Endothelial cell of umbilical vein (primary cell): ENCODE data around the gene HIVEP3. TPM values are rescaled to one million over a fixed set of nuclear protein-coding genes. Genes with fewer than 3 reads are reported as not detected.

Experiments used
- BruUV-seq: library from RNA; stranded (reverse); fragments of 400-500 nt; replicated peaks from 2 replicates; lab custom pipeline; 2021; lab: Mats Ljungman, UMichigan
- CTCF ChIA-PET: fragments of 300-600, 350-600 bp; sonication (Branson Sonifier 250); formaldehyde crosslinking; loops from one replicate; lab custom pipeline; 2021; ENCODE audit warnings: antibody characterized with exemption, inconsistent platforms; lab: Charles Lee
- POLR2A ChIA-PET: fragments of 300-600, 350-600 bp; sonication (Branson Sonifier 250); formaldehyde crosslinking; loops from one replicate; lab custom pipeline; 2021; ENCODE audit warnings: antibody characterized with exemption, inconsistent platforms; lab: Charles Lee
- DNase-seq: peaks from one replicate; pipeline ENCODE4 v3.0.0-alpha.2; 2011; ENCODE audit warnings: low read depth, low spot score
- FAIRE-seq: peaks from 2 replicates; lab custom pipeline; 2011; peaks lifted over from hg19 to GRCh38; lab: Jason Lieb, UNC
- H2AFZ ChIP-seq: 2 replicates; pipeline ENCODE4 v1.6.0; 2012; ENCODE audit warnings: low read depth, low read length, control low read depth, inconsistent platforms
- H3K27ac ChIP-seq: 2 replicates; pipeline ENCODE4 v1.5.1; 2011; ENCODE audit warnings: low read depth, mild to moderate bottlenecking, control low read depth, low read length, moderate library complexity; ENCODE audit not compliant: insufficient read depth
- H3K27me3 ChIP-seq, 2 experiments: 2 replicates each; pipeline versions ENCODE4 v1.6.0 to v1.6.1; 2011; ENCODE audit warnings: low read length in 2 of 2, mixed read lengths in 1 of 2; ENCODE audit not compliant: control insufficient read depth in 2 of 2, insufficient read depth in 2 of 2
- H3K36me3 ChIP-seq, 2 experiments: 2 replicates in 1 of 2; 3 replicates in 1 of 2; pipeline ENCODE4 v1.5.1; 2011; ENCODE audit warnings: low read length in 2 of 2, mild to moderate bottlenecking in 1 of 2, moderate library complexity in 1 of 2; ENCODE audit not compliant: control insufficient read depth in 2 of 2, insufficient read depth in 2 of 2; ENCODE audit errors: extremely low read depth in 1 of 2
- H3K4me1 ChIP-seq: 3 replicates; pipeline ENCODE4 v1.5.1; 2011; ENCODE audit warnings: mild to moderate bottlenecking, low read length; ENCODE audit not compliant: control insufficient read depth, insufficient read depth; ENCODE audit errors: extremely low read depth
- H3K4me2 ChIP-seq: 2 replicates; pipeline ENCODE4 v1.6.1; 2011; ENCODE audit warnings: low read length, control low read depth, mixed read lengths; ENCODE audit not compliant: insufficient read depth
- H3K4me3 ChIP-seq, 3 experiments: fragments of 200-600 bp in 1 of 3; sonication (generic), shearing (Covaris generic) in 1 of 3; replicated peaks in 1 of 3; 2 replicates each; pipeline ENCODE4 v1.5.1; 2011 to 2016; ENCODE audit warnings: control low read depth in 3 of 3, low read length in 3 of 3, mild to moderate bottlenecking in 2 of 3, inconsistent platforms in 1 of 3, low read depth in 1 of 3, moderate library complexity in 1 of 3; ENCODE audit not compliant: insufficient read depth in 1 of 3
- H3K79me2 ChIP-seq: 2 replicates; pipeline ENCODE4 v1.6.0; 2012; ENCODE audit warnings: low read length, inconsistent platforms; ENCODE audit not compliant: control insufficient read depth, insufficient read depth
- H3K9ac ChIP-seq: replicated peaks from 2 replicates; pipeline ENCODE3; 2011; ENCODE audit warnings: low read length, control low read depth; ENCODE audit not compliant: insufficient read depth; ENCODE audit errors: extremely low read depth
- H3K9me1 ChIP-seq: replicated peaks from 3 replicates; pipeline ENCODE4 v1.6.0; 2011; ENCODE audit warnings: mild to moderate bottlenecking, low read length; ENCODE audit not compliant: control insufficient read depth, insufficient read depth; ENCODE audit errors: extremely low read depth
- H3K9me3 ChIP-seq: replicated peaks from 2 replicates; pipeline ENCODE4 v1.5.1; 2012; ENCODE audit warnings: low read length, inconsistent platforms; ENCODE audit not compliant: control insufficient read depth, insufficient read depth
- H4K20me1 ChIP-seq: replicated peaks from 2 replicates; pipeline ENCODE3; 2011; ENCODE audit warnings: mild to moderate bottlenecking, low read length; ENCODE audit not compliant: control insufficient read depth, insufficient read depth; ENCODE audit errors: extremely low read depth
- CTCF ChIP-seq, 2 donors: IDR thresholded peaks; 1 replicate in 1 of 2; 2 replicates in 1 of 2; pipeline ENCODE4 v1.5.1; 2011; ENCODE audit warnings: low read length in 2 of 2, mild to moderate bottlenecking in 2 of 2, moderate library complexity in 2 of 2, control low read depth in 1 of 2, inconsistent platforms in 1 of 2, low read depth in 1 of 2; ENCODE audit not compliant: insufficient read depth in 1 of 2; ENCODE audit errors: extremely low read depth in 1 of 2
- FOS ChIP-seq: IDR thresholded peaks from 2 replicates; pipeline ENCODE4 v1.6.1; 2011; ENCODE audit warnings: mild to moderate bottlenecking, low read length, moderate library complexity, borderline replicate concordance; ENCODE audit not compliant: insufficient read depth
- GATA2 ChIP-seq: IDR thresholded peaks from 2 replicates; pipeline ENCODE4 v1.7.0; 2011; ENCODE audit warnings: low read depth, mild to moderate bottlenecking, moderate library complexity, mixed read lengths, low read length; ENCODE audit not compliant: insufficient read length, insufficient read depth
- MYC ChIP-seq: IDR thresholded peaks from one replicate; pipeline ENCODE4 v1.6.1; 2011; ENCODE audit warnings: mild to moderate bottlenecking, low read depth, low read length
- POLR2AphosphoS5 ChIP-seq: IDR thresholded peaks from 2 replicates; pipeline ENCODE4 v1.6.1; 2012; ENCODE audit warnings: low read depth, mild to moderate bottlenecking, control low read depth, low read length, moderate library complexity; ENCODE audit not compliant: insufficient read depth
- dilution Hi-C: fragments of 300-500 bp; cut with MboI; formaldehyde crosslinking; loops from one replicate; pipeline ENCODE4 v1.15.0; 2019; ENCODE audit warnings: low sequenced_read_pairs; ENCODE audit not compliant: extremely low pct_ligation_motif_present
- intact Hi-C: fragments of 100-400 bp; cut with micrococcal nuclease; formaldehyde crosslinking; loops from one replicate; pipeline ENCODE4 v1.10.0; 2022
- polyA plus RNA-seq, 4 experiments: library from polyadenylated mRNA; depleted of rRNA in 3 of 4; stranded (reverse) in 3 of 4; unstranded in 1 of 4; fragments of >200 nt; gene quantifications; 2 replicates each; pipeline versions ENCODE4 v1.2.1 to v1.2.3, GENCODE V29; 2011 to 2012; ENCODE audit warnings: missing spikeins in 1 of 4
- total RNA-seq: library from RNA; stranded (reverse); gene quantifications from 2 replicates; pipeline ENCODE4 v1.2.3, GENCODE V29; 2021

The HIVEP3 gene
- total and polyA plus RNA-seq, 2 donors (not counting 3 experiments of a cell fraction or from before 2014, with no cell fraction given) = 3.4 to 4.0 TPM

- no peaks in the 10 kb centered on the region for H4K20me1 ChIP-seq
- FAIRE-seq (no peak), DNase-seq (no peak)
- H3K4me3 ChIP-seq = no peak overlapping the region
- H3K27ac ChIP-seq = no peak overlapping the region
- dilution Hi-C loops = no loop called here
- no peak overlapping the region for H3K4me2 ChIP-seq
- no TSS peak for BruUV-seq
- no peaks in the 10 kb centered on the region for H3K9me3 ChIP-seq
- peaks cover under 1% of the 10 kb centered on the region for H3K4me1 ChIP-seq
- no peaks in the 10 kb centered on the region for H3K36me3 ChIP-seq
- no peaks in the 10 kb centered on the region for H3K9me1 ChIP-seq
- no peaks in the 10 kb centered on the region for H3K27me3 ChIP-seq
- intact Hi-C loops = no loop called here
- no peaks in the 10 kb centered on the region for H3K79me2 ChIP-seq
- H3K9ac ChIP-seq = no peak overlapping the region
- ChIA-PET CTCF (interaction anchor here (0.9 to 1.1 kb wide), 2 partner anchors 9 kb away, joined by 3 to 4 read pairs; no protein-coding TSS in a partner anchor), POLR2A (no interaction called here)
- H2AFZ ChIP-seq = no peak overlapping the region
- TF ChIP-seq GATA2 (no peak), POLR2AphosphoS5 (no peak), FOS (no peak), MYC (no peak)
These were observed 185.7 kb downstream of the HIVEP3 start for GRCh38 chr1:41733021-41733420.

- DNase-seq (no peak), FAIRE-seq (no peak)
- Histone ChIP-seq H3K9me3 (no peaks in the 10 kb centered on the region), H4K20me1 (no peaks in the 10 kb centered on the region), H3K79me2 (no peaks in the 10 kb centered on the region), H2AFZ (no peak overlapping the region), H3K9me1 (no peaks in the 10 kb centered on the region), H3K9ac (no peak overlapping the region), H3K4me1 (peaks cover 13% of the 10 kb centered on the region), H3K4me2 (no peak overlapping the region), H3K27me3 (no peaks in the 10 kb centered on the region), H3K4me3 (no peak overlapping the region), H3K36me3 (no peaks in the 10 kb centered on the region), H3K27ac (no peak overlapping the region)
- dilution Hi-C loops = no loop called here
- BruUV-seq = no TSS peak
- POLR2A ChIA-PET = no interaction called here
- no peak for TF ChIP-seq CTCF (IDR thresholded peaks at IDR 0.05; ENCODE audit: extremely low read depth in 1 of 2, insufficient read depth in 1 of 2, low read depth in 1 of 2, low read length in 2 of 2)
- CTCF ChIA-PET = no interaction called here
- intact Hi-C loops = no loop called here
These were observed 187.1 kb downstream of the HIVEP3 start for GRCh38 chr1:41731516-41732030.
